KBM-7 (cell line): ENCODE results near the gene IFT52.

Experiments used
- DNase-seq: peaks from one replicate; pipeline ENCODE4 v3.0.0-alpha.2; 2015
- in situ Hi-C: fragments of 300-500 bp; cut with MboI; formaldehyde crosslinking; loops from 2 replicates; pipeline ENCODE4 v1.14.3; 2020; ENCODE audit warnings: low sequenced_read_pairs, low pct_unique_long_range_greater_than_20kb, mixed read lengths

The IFT52 gene, protein sequence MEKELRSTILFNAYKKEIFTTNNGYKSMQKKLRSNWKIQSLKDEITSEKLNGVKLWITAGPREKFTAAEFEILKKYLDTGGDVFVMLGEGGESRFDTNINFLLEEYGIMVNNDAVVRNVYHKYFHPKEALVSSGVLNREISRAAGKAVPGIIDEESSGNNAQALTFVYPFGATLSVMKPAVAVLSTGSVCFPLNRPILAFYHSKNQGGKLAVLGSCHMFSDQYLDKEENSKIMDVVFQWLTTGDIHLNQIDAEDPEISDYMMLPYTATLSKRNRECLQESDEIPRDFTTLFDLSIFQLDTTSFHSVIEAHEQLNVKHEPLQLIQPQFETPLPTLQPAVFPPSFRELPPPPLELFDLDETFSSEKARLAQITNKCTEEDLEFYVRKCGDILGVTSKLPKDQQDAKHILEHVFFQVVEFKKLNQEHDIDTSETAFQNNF

DNA sequence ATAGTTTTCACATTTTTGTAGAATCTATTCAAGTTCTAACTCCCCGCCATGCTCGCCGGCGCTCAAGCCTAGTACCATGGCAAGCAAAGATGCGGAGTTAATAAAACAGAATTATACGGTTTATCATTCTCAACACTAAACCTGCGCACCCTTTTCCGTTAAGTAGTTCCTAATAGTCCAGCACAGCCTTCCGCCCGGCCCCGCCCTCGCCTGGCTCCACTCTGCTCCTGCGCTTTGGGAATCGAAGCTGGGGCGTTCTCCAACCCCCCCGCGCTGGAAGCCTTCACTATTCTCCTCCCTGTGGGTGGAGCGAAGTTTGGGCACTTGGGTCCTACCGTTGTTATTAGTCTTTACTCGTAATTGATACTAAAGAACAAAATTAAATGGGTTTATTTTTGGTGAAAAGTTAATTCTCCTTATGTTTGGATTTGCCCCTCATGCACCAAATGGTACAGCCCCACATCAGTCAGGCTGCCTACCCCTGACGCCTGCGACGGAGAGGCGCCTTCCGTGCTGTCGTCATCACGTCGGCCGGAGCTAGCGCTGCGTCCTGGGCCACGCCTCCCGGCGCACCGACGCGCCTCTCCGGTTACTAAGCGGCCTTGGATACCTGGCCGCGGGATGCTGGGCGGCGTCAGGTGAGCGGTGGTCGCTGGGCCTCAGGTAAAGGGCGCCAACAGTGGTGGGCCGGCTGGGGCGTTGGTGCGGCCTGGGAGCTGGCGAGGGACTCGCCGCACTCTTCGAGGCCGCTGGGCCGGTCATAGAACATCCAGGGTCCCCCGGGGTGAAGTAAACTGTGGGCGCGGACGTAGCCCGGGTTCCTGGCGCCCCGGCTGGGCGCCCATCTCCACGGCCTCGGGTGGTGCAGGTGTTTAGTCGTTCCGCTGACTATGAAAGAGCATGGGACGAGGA, at the start of gene IFT52:
Gene IFT52, plus strand, starts transcription at position 546 of the 912 bp plus-strand sequence. CDS start 3,762 bp downstream, outside the sequence.
- DNase-seq = peak; percentile 93
- in situ Hi-C loops = no loop called here

DNA sequence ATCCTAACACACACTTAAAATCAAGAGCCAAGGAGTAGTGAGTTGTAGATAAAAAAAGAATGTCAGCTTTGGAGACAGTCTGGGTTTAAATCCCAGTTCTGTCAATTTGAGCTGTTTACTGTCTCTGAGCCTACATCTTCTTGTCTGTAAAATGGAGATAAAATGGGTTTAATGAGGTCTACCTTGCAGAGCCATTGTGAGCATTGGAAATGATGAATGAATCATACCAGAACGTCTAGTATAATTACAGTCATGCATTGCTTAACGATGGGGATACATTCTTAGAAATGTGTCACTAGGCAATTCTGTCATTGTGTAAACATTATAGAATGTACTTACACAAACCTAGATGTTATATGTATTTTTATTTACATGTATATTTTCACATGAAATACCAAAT, 49.5 kb upstream of the IFT52 start:
- in situ Hi-C loops = loop anchor here (25.0 kb wide), 1 partner anchor 546 kb away; no protein-coding TSS in a partner anchor
- DNase-seq = no peak

DNA sequence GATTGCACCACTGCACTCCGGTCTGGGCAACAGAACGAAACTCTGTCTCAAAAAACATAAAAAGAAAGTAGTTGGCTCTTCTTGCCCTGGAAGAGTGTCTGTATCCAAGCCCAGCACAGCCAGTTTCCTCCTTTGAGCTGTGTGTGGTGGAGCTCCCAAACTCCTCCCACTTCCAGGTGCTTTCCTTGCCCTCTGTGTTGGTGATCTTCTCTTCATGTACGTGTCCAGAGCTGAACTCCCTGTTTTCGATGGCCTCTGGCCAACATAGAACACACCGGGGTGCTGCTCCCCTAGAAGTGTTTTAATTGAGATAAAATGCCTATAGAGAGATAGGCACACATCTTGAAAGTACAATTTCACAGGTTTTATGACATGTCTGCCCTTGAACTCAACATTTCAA, 48.6 kb upstream of the IFT52 start:
- in situ Hi-C loops = loop anchor here (25.0 kb wide), 1 partner anchor 545 kb away; no protein-coding TSS in a partner anchor

GRCh38 chr20:43542674-43543073, 48.1 kb upstream of the IFT52 start:
- in situ Hi-C loops = loop anchor here (25.0 kb wide), 1 partner anchor 545 kb away; no protein-coding TSS in a partner anchor
- no peak for DNase-seq

More for the DNA sequence above, 48.6 kb upstream of the IFT52 start:
- DNase-seq = no peak

DNA sequence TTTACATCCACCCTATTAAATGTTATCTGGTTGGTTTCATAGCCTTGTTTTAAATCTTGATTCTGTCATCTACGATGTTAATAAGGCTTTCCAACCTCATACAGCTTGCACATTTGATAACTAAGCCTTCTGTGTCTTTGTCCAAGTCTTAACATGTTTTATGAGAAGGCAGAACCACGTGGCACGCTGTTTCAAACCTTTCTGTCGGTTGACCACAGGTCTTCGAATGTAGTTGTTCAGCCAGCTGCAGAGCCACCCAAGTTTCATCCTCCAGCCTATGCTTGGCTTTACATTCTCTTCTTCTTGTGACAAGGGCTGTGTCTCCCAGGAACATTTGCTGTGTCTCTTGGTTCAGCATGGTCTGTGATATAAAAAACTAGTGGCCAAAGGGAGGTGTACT, 47.6 kb upstream of the IFT52 start:
- no peak for DNase-seq
- in situ Hi-C loops = loop anchor here (25.0 kb wide), 1 partner anchor 544 kb away; no protein-coding TSS in a partner anchor

- in situ Hi-C loops = loop anchor here (25.0 kb wide), 1 partner anchor 543 kb away; no protein-coding TSS in a partner anchor
- no peak for DNase-seq
Observed at GRCh38 chr20:43544501-43544900, 46.2 kb upstream of the IFT52 start.

DNA sequence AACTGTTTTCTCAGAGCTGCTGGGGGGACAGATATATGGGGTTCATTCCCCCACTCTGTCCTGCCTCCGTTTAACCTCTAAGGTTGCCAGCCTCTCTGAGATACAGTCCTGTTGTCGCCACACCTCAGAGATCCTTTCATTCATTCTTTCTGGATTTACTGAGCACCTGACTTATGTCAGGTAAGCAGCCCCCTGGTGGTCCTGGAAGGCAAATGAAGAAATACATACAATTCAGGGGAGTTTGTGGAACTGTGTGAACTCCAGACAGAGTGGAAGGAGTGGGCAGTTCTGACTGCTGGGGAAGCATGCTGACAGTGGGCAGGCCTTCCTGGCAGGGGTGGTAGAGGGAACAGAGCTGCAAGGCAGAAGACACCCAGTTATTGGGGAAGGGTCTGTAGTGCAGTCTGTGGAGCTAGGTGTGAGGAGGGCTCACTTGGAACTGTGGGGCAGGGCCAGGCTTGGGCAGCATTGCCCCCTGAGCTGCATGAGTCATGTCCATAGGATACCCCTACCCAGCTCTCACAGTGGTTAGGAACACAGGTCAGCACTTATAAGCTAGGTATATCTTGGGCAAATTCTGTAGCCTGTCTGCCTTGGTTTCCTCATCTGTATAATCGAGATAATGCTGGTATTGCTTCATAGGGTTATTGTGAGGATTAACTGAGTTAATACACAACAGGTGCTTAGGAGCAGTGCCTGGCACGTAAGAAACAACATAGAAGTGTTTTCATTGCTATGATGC, 44.7 kb upstream of the IFT52 start:
- DNase-seq = no peak
- in situ Hi-C loops = loop anchor here (25.0 kb wide), 1 partner anchor 541 kb away; no protein-coding TSS in a partner anchor

- in situ Hi-C loops = loop anchor here (25.0 kb wide), 1 partner anchor 539 kb away; no protein-coding TSS in a partner anchor
- no peak for DNase-seq
Observed at GRCh38 chr20:43548273-43548880, 42.4 kb upstream of the IFT52 start.

DNA sequence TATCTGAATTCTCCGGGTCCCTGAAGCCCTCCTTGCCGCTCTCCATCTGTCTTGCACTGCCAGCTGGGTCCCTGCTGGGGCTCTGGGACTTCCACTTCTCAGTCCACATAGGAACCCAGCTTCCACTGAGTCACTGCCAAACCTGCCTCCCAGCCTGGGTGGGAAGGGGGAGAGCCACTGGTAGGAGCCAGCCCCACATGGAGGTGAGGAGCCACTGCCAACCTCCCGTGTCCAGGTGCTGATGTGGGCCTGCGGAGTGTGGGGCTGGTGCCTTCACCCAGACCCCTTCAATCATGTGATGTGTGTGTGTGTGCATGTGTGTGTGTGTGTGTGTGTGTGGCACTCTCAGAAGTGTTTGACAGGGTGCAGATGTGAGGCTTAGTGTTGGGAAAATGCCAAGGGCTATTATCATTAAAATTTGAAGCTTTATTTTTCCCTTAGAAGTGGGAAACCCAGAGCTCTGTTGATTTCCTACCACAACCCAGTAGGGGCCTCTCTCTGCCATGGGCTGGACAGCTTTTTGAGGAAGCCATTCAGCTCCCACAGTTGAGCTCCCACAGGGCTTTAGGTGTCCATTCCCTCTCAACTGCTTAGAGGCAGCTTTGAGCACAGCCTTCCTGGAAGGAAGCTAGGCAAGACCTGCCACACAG, 41.2 kb upstream of the IFT52 start:
- in situ Hi-C loops = loop anchor here (25.0 kb wide), 1 partner anchor 538 kb away; no protein-coding TSS in a partner anchor
- no peak for DNase-seq

DNA sequence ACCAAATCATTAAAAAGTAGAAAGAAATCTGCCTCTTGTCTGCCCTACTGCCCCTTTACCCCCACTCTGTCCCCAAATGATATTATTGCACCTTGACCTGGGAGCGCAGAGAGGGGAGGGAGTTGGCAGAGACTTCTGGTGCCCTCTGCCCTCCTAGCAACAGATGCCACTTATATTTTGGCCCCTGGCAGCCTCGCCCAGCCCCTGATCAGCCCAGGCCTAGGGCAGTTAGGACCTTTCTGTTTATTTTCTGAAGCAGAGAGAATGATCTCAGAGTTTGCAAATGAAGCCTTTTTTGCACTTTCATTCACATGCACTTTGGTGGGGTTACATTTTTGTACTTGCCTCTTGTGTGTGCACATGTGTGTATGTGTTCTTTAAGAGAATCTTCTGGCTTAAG, 40.3 kb upstream of the IFT52 start:
- DNase-seq = no peak
- in situ Hi-C loops = no loop called here

GRCh38 chr20:43554369-43554768, 36.4 kb upstream of the IFT52 start:
- DNase-seq = no peak
- in situ Hi-C loops = no loop called here

DNA sequence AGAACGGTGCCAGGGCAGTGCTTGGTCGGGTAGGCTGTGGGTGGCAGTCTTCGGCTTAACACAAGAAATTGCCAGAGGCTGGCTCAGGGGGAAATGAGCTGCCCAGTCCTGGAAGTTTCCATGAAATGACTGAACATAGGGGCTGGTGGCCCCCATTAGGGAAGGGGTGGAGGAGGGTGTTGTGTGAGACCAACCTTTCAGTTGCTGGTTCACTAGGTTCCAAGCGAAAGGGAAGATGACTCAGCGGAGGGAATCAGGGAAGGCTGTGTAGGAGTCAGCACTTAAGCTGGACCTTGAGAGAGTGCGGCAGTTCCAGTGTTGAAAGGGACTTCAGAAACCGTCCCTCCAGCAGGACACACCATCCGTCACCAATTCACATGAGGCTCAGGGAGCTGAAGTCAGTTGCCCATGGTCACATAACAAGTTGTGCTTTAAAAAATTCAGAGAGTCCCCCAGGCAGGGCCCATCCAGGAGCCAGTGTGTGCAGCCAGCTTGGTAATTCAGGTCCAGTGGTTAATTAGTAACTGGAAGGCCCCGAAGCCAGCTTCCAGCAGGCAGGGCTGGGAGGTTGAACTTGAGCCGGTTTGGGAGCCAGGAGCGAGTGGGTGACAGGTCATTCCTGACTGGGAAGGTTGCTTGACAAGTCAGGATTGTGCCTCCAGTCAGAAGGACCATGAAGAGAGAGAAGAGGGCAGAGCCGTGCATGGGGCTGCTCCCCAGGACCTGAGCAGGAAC, 32.2 kb upstream of the IFT52 start, which contains the start of gene SGK2:
Gene SGK2, plus strand, starts transcription at position 616 of the 735 bp plus-strand sequence. CDS start 7,469 bp downstream, outside the sequence.
- no peak for DNase-seq

GRCh38 chr20:43559147-43559987, 31.4 kb upstream of the IFT52 start:
- in situ Hi-C loops = no loop called here
- DNase-seq = no peak

More for the DNA sequence above, 32.2 kb upstream of the IFT52 start, which contains the start of gene SGK2:
- in situ Hi-C loops = no loop called here

- no peak for DNase-seq
- in situ Hi-C loops = no loop called here
Observed at GRCh38 chr20:43560974-43561373, 29.8 kb upstream of the IFT52 start.

GRCh38 chr20:43563429-43563828, 27.3 kb upstream of the IFT52 start:
- no peak for DNase-seq

DNA sequence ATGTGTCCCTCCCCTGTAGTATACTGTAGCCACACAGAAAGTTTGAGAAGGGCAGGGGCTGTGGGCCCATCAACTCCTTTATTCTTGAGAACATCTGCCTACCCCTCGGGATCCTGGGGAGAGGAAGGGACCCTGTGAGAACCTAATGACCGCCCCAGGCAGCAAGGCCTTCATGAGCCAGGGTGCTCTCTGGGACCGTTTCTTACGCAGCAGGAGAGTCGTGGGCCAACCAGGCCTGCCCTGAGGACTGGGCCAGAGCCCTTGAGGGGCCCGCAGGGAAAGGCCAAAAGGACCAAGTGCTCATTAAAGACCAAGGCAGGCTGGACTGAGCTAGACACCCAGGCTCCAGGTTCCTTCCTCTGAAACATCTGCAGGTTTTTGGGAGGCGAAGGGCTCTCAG, 26.7 kb upstream of the IFT52 start:
- DNase-seq = no peak
- in situ Hi-C loops = no loop called here

More at GRCh38 chr20:43563429-43563828, 27.3 kb upstream of the IFT52 start:
- in situ Hi-C loops = no loop called here
